Pancreas (tissue), 10 donors: ENCODE results near the gene BRME1. TPM values are rescaled to one million over a fixed set of nuclear protein-coding genes. Genes with fewer than 3 reads are reported as not detected.

ENCODE experiments used
- ATAC-seq, 4 donors: fragments of 200-7000 bp; cut with Tn5 transposase; one replicate each; pipeline versions ENCODE4 v1.8.0 to v1.9.1; 2020; ENCODE audit warnings: mild to moderate bottlenecking in 4 of 4, moderate library complexity in 4 of 4
- DNase-seq, 6 donors: peaks; one replicate each; pipeline ENCODE4 v3.0.0-alpha.2; 2020
- FAIRE-seq: peaks from 2 replicates; lab custom pipeline; 2012; peaks lifted over from hg19 to GRCh38; lab: Jason Lieb, UNC
- H3K27ac ChIP-seq, 4 donors: fragments of 200-600 bp; sonication (generic); 1 replicate in 3 of 4; 2 replicates in 1 of 4; pipeline versions ENCODE4 v1.5.0 to v1.8.0; 2020
- H3K27me3 ChIP-seq, 4 donors: fragments of 200-600 bp; one replicate each; pipeline ENCODE4 v1.8.0; 2021
- H3K36me3 ChIP-seq, 3 donors: fragments of 200-600 bp; sonication (generic) in 1 of 3; one replicate each; pipeline versions ENCODE4 v1.5.0 to v1.8.0; 2020 to 2021
- H3K4me1 ChIP-seq, 3 donors: fragments of 200-600 bp; one replicate each; pipeline ENCODE4 v1.8.0; 2021
- H3K4me3 ChIP-seq, 4 donors: fragments of 200-600 bp; sonication (generic) in 2 of 4; one replicate each; pipeline versions ENCODE4 v1.5.0 to v1.8.0; 2020 to 2021
- H3K9me3 ChIP-seq, 4 donors: fragments of 200-600 bp; one replicate each; pipeline ENCODE4 v1.8.0; 2021
- CTCF ChIP-seq, 4 donors: fragments of 200-600 bp; sonication (generic) in 3 of 4; IDR thresholded peaks; one replicate each; pipeline versions ENCODE4 v1.5.0 to v1.8.0; 2021; ENCODE audit warnings: antibody characterized with exemption in 4 of 4
- WGBS, 2 donors: extraction: QIAGEN DNeasy Blood & Tissue Kit; methylation state at CpG; one replicate each; pipeline ENCODE4 v1.1.7; 2013; 5-methylcytosine and 5-hydroxymethylcytosine counted together
- intact Hi-C, 3 donors: fragments of 100-400 bp; cut with DNase I; formaldehyde crosslinking; loops; one replicate each; pipeline versions ENCODE4 v1.11.1 to v1.14.2; 2022
- polyA plus RNA-seq, 2 donors: library from polyadenylated mRNA; stranded (reverse); fragments of 200-250 nt; gene quantifications; one replicate each; pipeline ENCODE4 v1.2.3, GENCODE V29; 2013
- total RNA-seq, 6 donors: library from RNA; stranded (reverse); fragmentation: NEBNext Ultra II Directional in 4 of 6; extraction: Animal tissue kit (Norgen Biotek cat#: 25700) in 4 of 6; gene quantifications; one replicate each; pipeline versions ENCODE4 v1.2.1 to v1.2.4, GENCODE V29; 2021 to 2023
- donor health status: healthy with polysubstance abuse.
- donor health status: DM: no; HTN: no; CAD: no; lungs with moderate emphysema.
- donor health status: DM: no; HTN: no; CAD: no.
- donor health status: control.
- donor health status: control.
- donor health status: Bipolar disorder and iron deficiency.
- donor health status: DM: yes; HTN: yes; CAD: no.
- donor health status: DM: no; HTN: no; CAD: no.
- donor health status: DM: no; HTN: no; CAD: no.
- donor health status: DM: yes; HTN: yes; CAD: no.

Gene BRME1
- total and polyA plus RNA-seq, 8 donors: 2.6 to 15.3 (median 4.3) TPM

- H3K36me3 ChIP-seq: no peaks in the 10 kb centered on the region
- H3K9me3 ChIP-seq: no peaks in the 10 kb centered on the region
- no peak for ATAC-seq
- peak overlapping the region in 1 of 4 donors; percentile 36 for H3K27ac ChIP-seq
- H3K27me3 ChIP-seq: no peaks in the 10 kb centered on the region
- FAIRE-seq: no peak
- 6 to 29% methylated on average over 24 to 99 of the region's 113 CpGs for WGBS, 2 donors
- H3K4me3 ChIP-seq: peak overlapping the region in 3 of 4 donors; percentile 53 to 76 (median 71)
- peaks cover 3 to 8% (median 5%) of the 10 kb centered on the region in 3 donors for H3K4me1 ChIP-seq
- peak in 3 of 6 donors; percentile 40 to 71 (median 64) for DNase-seq
- intact Hi-C loops: loop anchor here in 2 of 3 donors (5.0 kb wide), 2 partner anchors 78 to 268 kb away; no protein-coding TSS in a partner anchor
- no peak for TF ChIP-seq CTCF (IDR thresholded peaks at IDR 0.05)
Measured at GRCh38 chr19:13864667-13865570, 41.0 kb downstream of the BRME1 start.

- no peak overlapping the region for H3K4me3 ChIP-seq
- ATAC-seq (no peak), FAIRE-seq (no peak), DNase-seq (peak in 1 of 6 donors; percentile 37)
- peaks cover 3 to 8% (median 5%) of the 10 kb centered on the region in 3 donors for H3K4me1 ChIP-seq
- H3K27me3 ChIP-seq: no peaks in the 10 kb centered on the region
- 38 to 39% methylated on average over 13 of the region's 13 CpGs for WGBS, 2 donors
- no peaks in the 10 kb centered on the region for H3K36me3 ChIP-seq
- no peaks in the 10 kb centered on the region for H3K9me3 ChIP-seq
- intact Hi-C loops: loop anchor here in 2 of 3 donors (5.0 kb wide), 2 partner anchors 77 to 267 kb away; no protein-coding TSS in a partner anchor
- peak overlapping the region in 1 of 4 donors; percentile 36 for H3K27ac ChIP-seq
- TF ChIP-seq CTCF (IDR thresholded peaks at IDR 0.05): no peak
Measured at GRCh38 chr19:13864046-13864666, 41.8 kb downstream of the BRME1 start.

DNA sequence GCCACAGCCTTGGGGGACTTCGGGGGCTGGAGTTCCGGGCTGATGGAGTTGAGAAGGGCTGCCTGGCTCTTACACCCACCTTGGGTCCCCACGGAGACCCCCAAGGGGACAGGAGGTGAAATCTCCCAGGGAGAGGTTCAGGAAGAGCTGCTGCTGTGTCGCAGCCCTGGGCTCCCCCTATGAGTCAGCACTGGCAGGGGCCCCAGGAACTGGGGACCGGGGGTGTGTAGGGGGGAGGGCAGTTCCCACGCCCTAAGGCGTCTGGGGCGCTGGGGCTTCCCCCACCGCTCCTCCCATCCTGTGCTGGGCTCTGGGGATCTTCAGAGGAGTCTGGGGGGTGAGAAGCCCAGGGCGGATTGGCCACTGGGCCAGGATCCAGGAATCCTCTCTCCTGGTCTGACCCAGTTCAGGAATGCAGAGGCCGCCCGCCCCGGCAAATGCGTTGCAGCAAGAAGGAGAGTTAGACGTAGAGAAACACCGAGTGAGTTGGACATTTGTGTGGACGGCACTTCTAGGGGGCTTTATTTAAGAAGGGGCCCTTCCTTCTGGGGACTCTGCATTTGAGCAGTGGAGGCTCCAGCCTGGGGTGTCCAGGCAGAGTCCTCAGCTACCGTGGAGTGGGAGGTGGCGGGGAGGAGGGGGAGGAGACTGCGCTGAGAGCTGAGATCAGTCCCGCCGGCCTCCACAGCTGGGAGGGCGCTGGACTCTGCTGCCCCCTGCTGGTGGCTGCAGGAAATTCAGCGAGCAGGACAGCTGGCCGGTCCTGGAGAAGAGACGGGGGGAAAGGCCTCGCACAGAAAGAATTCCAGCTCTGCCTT is 44.0 kb downstream of the BRME1 start:
- Histone ChIP-seq H3K4me3 (peak overlapping the region; percentile 14 to 42 (median 28)), H3K4me1 (peaks cover 3 to 8% (median 5%) of the 10 kb centered on the region in 3 donors), H3K27ac (peak overlapping the region; percentile 59 to 87 (median 75)), H3K27me3 (no peaks in the 10 kb centered on the region), H3K9me3 (no peaks in the 10 kb centered on the region), H3K36me3 (no peaks in the 10 kb centered on the region)
- intact Hi-C loops: loop anchor here in 2 of 3 donors (5.0 kb wide), 2 partner anchors 75 to 265 kb away; no protein-coding TSS in a partner anchor
- FAIRE-seq (no peak), ATAC-seq (peak; percentile 84 to 93 (median 90)), DNase-seq (peak; percentile 89 to 99 (median 95))
- peak; percentile 97 to 100 (median 98) for TF ChIP-seq CTCF (IDR thresholded peaks at IDR 0.05)
- 2% methylated on average over 21 to 27 of the region's 27 CpGs for WGBS, 2 donors

GRCh38 chr19:13861392-13861713 is 44.6 kb downstream of the BRME1 start:
- TF ChIP-seq CTCF (IDR thresholded peaks at IDR 0.05): no peak
- Histone ChIP-seq H3K36me3 (no peaks in the 10 kb centered on the region), H3K27ac (peak overlapping the region; percentile 59 to 87 (median 75)), H3K4me3 (peak overlapping the region in 2 of 4 donors; percentile 34 to 42), H3K9me3 (no peaks in the 10 kb centered on the region), H3K4me1 (peaks cover 3 to 8% (median 5%) of the 10 kb centered on the region in 3 donors), H3K27me3 (no peaks in the 10 kb centered on the region)
- intact Hi-C loops: loop anchor here in 2 of 3 donors (5.0 kb wide), 2 partner anchors 74 to 264 kb away; no protein-coding TSS in a partner anchor
- no peak for FAIRE-seq
- WGBS, 2 donors: 60 to 62% methylated on average over 11 of the region's 11 CpGs
- peak in 2 of 4 donors; percentile 1 to 2 for ATAC-seq
- no peak for DNase-seq
